H1 (cell line): ENCODE measurements around the gene FAM83F. TPM values are rescaled to one million over a fixed set of nuclear protein-coding genes. Genes with fewer than 3 reads are reported as not detected.
A peak's percentile ranks its signal among the peaks of the same experiment; 100 is the strongest.

ENCODE experiments used
- BACH1 ChIP-seq: IDR thresholded peaks from 2 replicates; pipeline ENCODE4 v1.6.1; 2012; ENCODE audit warnings: low read length, improper control_type of control experiment
- BCL11A ChIP-seq, 2 experiments: IDR thresholded peaks; one replicate each; pipeline ENCODE4 v1.6.1; 2011; ENCODE audit warnings: low read depth in 2 of 2, low read length in 2 of 2, mild to moderate bottlenecking in 2 of 2
- BRCA1 ChIP-seq: IDR thresholded peaks from 2 replicates; pipeline ENCODE4 v1.6.1; 2012; ENCODE audit warnings: low read depth, low read length, improper control_type of control experiment
- CBX8 ChIP-seq: fragments of 300-800, 300-1000 bp; sonication (generic); IDR thresholded peaks from 2 replicates; pipeline ENCODE4 v1.7.1; 2016; ENCODE audit warnings: low read depth, low read length, borderline replicate concordance
- CHD2 ChIP-seq: IDR thresholded peaks from 2 replicates; pipeline ENCODE4 v1.6.1; 2012; ENCODE audit warnings: low read length, improper control_type of control experiment
- EGR1 ChIP-seq: IDR thresholded peaks from 2 replicates; pipeline ENCODE4 v1.6.1; 2011; ENCODE audit warnings: low read depth, low read length, borderline replicate concordance
- EZH2 ChIP-seq: fragments of 200-600 bp; sonication (generic); IDR thresholded peaks from 2 replicates; pipeline ENCODE4 v1.7.1; 2012; ENCODE audit warnings: low read depth, mild to moderate bottlenecking, moderate library complexity, low read length, inconsistent platforms; ENCODE audit not compliant: severe bottlenecking
- FOSL1 ChIP-seq: IDR thresholded peaks from 2 replicates; pipeline ENCODE4 v1.6.1; 2011; ENCODE audit warnings: mild to moderate bottlenecking, low read depth, low read length, moderate library complexity; ENCODE audit not compliant: insufficient read depth
- JUN ChIP-seq: IDR thresholded peaks from 2 replicates; pipeline ENCODE4 v1.6.1; 2011; ENCODE audit warnings: low read depth, mild to moderate bottlenecking, improper control_type of control experiment, low read length
- JUND ChIP-seq: IDR thresholded peaks from 2 replicates; pipeline ENCODE4 v1.6.1; 2011; ENCODE audit warnings: mild to moderate bottlenecking, improper control_type of control experiment, low read length
- PHF8 ChIP-seq: fragments of 200-600 bp; sonication (generic); conservative IDR thresholded peaks from 2 replicates; pipeline ENCODE4 v1.7.1; 2012; ENCODE audit warnings: low read depth, mild to moderate bottlenecking, inconsistent platforms, low read length, moderate library complexity
- POU5F1 ChIP-seq: IDR thresholded peaks from 2 replicates; pipeline ENCODE4 v1.6.1; 2011; ENCODE audit warnings: low read depth, mild to moderate bottlenecking, low read length, moderate library complexity
- RBBP5 ChIP-seq: IDR thresholded peaks from 2 replicates; pipeline ENCODE4 v1.7.1; 2012; ENCODE audit warnings: low read depth, mild to moderate bottlenecking, inconsistent platforms, low read length, moderate library complexity, borderline replicate concordance
- RNF2 ChIP-seq: fragments of 200-900, 300-1000 bp; sonication (generic); IDR thresholded peaks from 2 replicates; pipeline ENCODE4 v1.7.1; 2016; ENCODE audit warnings: borderline replicate concordance, low read depth, mild to moderate bottlenecking, antibody characterized with exemption, low read length; ENCODE audit not compliant: poor library complexity, severe bottlenecking; ENCODE audit errors: missing control alignments
- SIN3A ChIP-seq, 2 experiments: IDR thresholded peaks in 1 of 2; conservative IDR thresholded peaks in 1 of 2; 2 replicates each; pipeline ENCODE4 v1.6.1; 2011 to 2012; ENCODE audit warnings: low read length in 2 of 2, improper control_type of control experiment in 1 of 2, low read depth in 1 of 2, mild to moderate bottlenecking in 1 of 2
- SP4 ChIP-seq: IDR thresholded peaks from 2 replicates; pipeline ENCODE4 v1.6.1; 2012; ENCODE audit warnings: low read length, inconsistent platforms
- TAF1 ChIP-seq: IDR thresholded peaks from 2 replicates; pipeline ENCODE4 v1.6.1; 2011; ENCODE audit warnings: mild to moderate bottlenecking, low read depth, low read length
- polyA plus RNA-seq, 7 experiments: library from polyadenylated mRNA; depleted of rRNA in 3 of 7; stranded (reverse) in 5 of 7; unstranded in 2 of 7; fragments of >200 nt in 5 of 7; fragments of 200-250 nt in 2 of 7; gene quantifications; 1 replicate in 5 of 7; 2 replicates in 1 of 7; 4 replicates in 1 of 7; pipeline versions ENCODE4 v1.2.1 to v1.2.3, GENCODE V29; 2011 to 2013; ENCODE audit warnings: missing spikeins in 2 of 7, mixed read lengths in 2 of 7
- total RNA-seq: library from RNA; stranded (reverse); fragmentation: NEBNext Ultra II Directional; extraction: Animal tissue kit (Norgen Biotek cat#: 25700); gene quantifications from 2 replicates; pipeline ENCODE4 v1.2.1, GENCODE V29; 2021
- TF ChIP-seq, protein P1 (sequence below): IDR thresholded peaks from 2 replicates; pipeline ENCODE4 v1.6.1; 2012; ENCODE audit warnings: inconsistent platforms
- TF ChIP-seq, protein P2 (sequence below): IDR thresholded peaks from 2 replicates; pipeline ENCODE4 v1.6.1; 2012; ENCODE audit warnings: low read length, inconsistent platforms
- TF ChIP-seq, protein P3 (sequence below): IDR thresholded peaks from 2 replicates; pipeline ENCODE4 v1.6.1; 2011; ENCODE audit warnings: low read length, improper control_type of control experiment

The FAM83F gene
- total and polyA plus RNA-seq, 2 of the 8 experiments (the other 6 are each of a cell fraction or from before 2014, with no cell fraction given) = 8.6 to 18.9 TPM

DNA sequence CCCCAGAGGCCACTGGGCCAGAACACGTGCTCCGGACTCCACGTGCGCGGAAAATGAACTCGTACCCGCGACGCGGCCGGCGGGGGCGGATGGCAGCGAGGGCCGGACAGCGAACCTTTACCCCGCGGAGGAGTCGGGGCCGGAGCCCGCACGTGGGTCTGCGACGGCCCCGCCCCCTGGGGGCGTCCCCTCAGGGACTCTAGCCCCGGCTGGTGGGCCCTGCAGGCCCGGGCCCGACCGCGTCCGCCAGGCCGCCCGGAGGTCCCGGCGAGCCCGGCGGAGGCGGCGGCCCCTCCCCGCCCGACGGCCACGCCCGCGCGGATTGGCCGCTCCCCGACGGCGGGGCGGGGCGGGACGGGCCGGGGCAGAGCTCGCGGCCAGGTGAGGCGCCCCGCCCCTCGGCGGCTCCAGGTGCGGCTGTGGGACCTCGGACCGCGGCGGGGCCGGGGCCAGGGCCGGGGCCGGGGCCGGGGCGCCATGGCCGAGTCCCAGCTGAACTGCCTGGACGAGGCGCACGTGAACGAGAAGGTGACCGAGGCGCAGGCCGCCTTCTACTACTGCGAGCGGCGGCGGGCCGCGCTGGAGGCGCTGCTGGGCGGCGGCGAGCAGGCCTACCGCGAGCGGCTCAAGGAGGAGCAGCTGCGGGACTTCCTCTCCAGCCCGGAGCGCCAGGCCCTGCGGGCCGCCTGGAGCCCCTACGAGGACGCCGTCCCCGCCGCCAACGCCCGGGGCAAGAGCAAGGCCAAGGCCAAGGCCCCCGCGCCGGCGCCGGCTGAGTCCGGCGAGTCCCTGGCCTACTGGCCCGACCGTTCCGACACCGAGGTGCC lies at the start of gene FAM83F (continued):
- TF ChIP-seq RNF2 (no peak), EGR1 (peak; percentile 57), BACH1 (no peak), POU5F1 (no peak), CBX8 (no peak), RBBP5 (no peak; the same call in 1 of the 2 replicates), PHF8 (peak; percentile 54; the same call in 1 of the 2 replicates), EZH2 (peak; percentile 22), SIN3A (conservative IDR thresholded peaks at IDR 0.05 in 1 of 2, IDR thresholded peaks at IDR 0.05 in 1 of 2; ENCODE audit: low read depth in 1 of 2, low read length in 2 of 2) (peak in 1 of 2 experiments; percentile 60; a peak in 1 of 4 replicates), SP4 (no peak), JUN (no peak), JUND (no peak), BCL11A (IDR thresholded peaks at IDR 0.05; ENCODE audit: low read depth in 2 of 2, low read length in 2 of 2) (no peak), BRCA1 (no peak), FOSL1 (no peak), TAF1 (0 out of 2 replicates have a peak, but pooled peaks have one; percentile 14), CHD2 (no peak)
- TF ChIP-seq, protein P1, sequence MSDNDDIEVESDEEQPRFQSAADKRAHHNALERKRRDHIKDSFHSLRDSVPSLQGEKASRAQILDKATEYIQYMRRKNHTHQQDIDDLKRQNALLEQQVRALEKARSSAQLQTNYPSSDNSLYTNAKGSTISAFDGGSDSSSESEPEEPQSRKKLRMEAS = peak; percentile 99
- TF ChIP-seq, protein P2, sequence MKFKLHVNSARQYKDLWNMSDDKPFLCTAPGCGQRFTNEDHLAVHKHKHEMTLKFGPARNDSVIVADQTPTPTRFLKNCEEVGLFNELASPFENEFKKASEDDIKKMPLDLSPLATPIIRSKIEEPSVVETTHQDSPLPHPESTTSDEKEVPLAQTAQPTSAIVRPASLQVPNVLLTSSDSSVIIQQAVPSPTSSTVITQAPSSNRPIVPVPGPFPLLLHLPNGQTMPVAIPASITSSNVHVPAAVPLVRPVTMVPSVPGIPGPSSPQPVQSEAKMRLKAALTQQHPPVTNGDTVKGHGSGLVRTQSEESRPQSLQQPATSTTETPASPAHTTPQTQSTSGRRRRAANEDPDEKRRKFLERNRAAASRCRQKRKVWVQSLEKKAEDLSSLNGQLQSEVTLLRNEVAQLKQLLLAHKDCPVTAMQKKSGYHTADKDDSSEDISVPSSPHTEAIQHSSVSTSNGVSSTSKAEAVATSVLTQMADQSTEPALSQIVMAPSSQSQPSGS = no peak
- TF ChIP-seq, protein P3, sequence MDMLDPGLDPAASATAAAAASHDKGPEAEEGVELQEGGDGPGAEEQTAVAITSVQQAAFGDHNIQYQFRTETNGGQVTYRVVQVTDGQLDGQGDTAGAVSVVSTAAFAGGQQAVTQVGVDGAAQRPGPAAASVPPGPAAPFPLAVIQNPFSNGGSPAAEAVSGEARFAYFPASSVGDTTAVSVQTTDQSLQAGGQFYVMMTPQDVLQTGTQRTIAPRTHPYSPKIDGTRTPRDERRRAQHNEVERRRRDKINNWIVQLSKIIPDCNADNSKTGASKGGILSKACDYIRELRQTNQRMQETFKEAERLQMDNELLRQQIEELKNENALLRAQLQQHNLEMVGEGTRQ = peak; percentile 37; the same call in 1 of the 2 replicates
